HG03520 (cell line): Measurements from ENCODE around the gene VPS13D.
"Not testable (repeated sequence)": the region's sequence is repeated elsewhere in the genome, so short reads cannot be mapped to it uniquely, and the experiment has no call there.

ENCODE experiments used
- ATAC-seq: cut with Tn5 transposase; IDR thresholded peaks from one replicate; pipeline ENCODE4 v1.9.1; 2021; ENCODE audit warnings: mild to moderate bottlenecking, moderate library complexity; ENCODE audit not compliant: unreplicated experiment

VPS13D gene

DNA sequence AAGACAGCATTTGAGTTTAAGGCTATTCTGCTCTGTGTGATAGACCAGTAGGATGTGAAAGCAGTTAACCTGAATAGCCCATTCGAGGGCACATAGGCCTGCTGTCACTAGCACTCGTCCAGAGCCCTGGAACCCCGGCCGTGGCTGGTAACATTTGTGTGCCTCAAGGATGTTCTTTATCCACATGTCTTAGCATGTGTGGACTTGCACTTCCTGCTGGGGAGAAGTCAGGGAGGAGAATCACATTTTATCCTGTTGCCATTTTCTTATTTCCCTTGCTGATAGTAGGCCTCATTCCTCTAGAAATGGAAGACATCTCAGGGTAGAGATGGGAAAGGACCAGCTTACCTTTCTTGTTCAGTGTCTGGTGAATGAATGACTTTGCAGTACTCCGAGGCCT is 54.7 kb downstream of the VPS13D start:
- no peak for ATAC-seq

DNA sequence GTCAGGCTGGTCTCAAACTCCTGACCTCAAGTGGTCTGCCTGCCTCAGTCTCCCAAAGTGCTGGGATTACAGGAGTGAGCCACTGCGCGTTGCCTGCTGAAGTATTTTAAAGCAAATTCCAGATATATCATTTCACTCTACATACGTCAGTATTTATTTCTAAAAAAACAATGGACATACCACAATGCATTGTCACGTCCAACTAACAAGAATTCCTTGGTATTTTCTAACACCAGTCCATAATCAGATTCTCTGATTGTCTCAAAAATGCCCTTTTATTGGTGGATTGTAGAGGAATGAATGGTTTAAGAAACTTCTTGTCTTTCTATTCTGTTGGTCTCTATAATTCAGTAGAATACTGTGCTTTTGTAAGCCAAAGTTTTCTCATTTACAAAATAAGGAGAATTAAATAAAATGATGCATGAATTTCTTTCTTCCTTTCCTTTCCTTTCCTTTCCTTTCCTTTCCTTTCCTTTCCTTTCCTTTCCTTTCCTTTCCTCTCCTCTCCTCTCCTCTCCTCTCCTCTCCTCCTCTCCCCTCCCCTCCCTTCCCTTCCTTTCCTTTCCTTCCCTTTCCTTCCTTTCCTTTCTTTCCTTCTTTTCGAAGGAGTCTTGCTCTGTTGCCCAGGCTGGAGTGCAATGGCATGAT is 55.8 kb downstream of the VPS13D start:
- ATAC-seq = no peak

DNA sequence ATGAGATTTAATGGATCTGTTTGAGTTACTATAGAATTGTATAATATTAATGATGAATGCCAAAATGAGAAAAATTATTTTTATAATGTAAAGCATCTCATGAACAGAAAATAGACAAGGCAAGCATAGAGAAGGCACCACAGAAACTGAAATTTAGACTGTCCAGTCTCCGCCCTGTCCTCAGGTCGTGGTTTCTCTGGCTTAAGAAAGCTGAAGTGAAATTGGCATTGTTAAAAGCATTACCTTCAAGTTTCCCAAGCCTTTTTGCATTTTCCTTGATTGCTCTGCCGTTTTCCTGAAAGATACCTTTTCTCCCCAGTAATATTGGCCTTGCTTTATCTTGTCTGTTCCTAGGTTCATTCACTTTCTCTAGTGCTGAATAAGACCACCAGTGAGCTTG is 58.0 kb downstream of the VPS13D start:
- no peak for ATAC-seq

DNA sequence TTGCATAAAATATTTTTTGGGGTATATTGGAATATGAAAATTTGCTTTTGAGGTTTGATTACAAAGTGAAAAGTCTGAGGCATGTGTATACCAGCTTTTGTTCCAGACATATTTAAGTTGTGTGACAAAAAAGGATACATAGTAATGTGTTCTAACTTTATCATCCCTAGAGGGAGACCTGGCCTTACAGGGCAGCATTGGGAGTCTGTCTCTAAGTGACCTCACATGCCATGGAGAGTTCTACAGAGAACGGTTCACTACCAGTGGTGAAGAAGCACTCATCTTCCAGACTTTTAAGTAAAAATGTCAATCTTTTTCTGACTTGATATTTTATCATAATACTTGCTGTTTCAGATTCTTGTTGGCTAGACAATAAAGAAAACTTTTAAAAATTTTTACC is 61.0 kb downstream of the VPS13D start:
- ATAC-seq = no peak

DNA sequence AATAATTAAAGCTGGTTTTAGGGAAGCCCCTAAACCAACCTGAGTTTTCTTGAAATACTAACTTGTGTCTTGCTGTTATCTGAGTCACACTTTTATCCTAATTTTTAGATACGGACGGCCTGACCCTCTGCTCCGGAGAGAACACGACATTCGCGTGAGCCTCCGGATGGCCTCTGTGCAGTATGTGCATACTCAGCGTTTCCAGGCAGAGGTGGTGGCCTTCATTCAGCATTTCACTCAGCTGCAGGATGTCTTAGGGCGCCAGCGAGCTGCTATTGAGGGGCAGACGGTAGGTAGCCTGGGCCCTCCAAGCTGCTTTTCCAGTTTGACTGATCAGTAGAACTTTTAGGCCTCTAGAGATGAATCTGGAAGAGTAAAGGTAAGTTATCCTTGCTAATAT is 63.6 kb downstream of the VPS13D start:
- ATAC-seq = no peak

DNA sequence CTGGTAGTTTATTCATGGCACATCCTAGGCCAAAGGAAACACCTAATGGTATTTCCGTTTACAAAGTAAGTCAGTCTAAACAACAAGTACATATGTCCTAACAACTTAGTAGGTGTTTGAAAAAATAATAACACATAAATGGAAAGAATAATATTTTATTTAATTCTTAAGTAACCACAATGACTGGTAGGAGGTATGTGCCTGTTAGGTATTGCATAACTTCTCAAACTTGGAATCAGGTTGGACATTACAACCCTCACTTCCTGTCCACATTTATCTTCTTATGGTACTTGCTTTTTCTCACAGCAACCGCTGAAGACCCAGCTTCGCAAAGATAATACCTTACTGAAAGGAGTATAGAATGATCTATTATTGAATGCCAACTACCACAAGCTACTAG is 64.2 kb downstream of the VPS13D start:
- ATAC-seq = no peak

DNA sequence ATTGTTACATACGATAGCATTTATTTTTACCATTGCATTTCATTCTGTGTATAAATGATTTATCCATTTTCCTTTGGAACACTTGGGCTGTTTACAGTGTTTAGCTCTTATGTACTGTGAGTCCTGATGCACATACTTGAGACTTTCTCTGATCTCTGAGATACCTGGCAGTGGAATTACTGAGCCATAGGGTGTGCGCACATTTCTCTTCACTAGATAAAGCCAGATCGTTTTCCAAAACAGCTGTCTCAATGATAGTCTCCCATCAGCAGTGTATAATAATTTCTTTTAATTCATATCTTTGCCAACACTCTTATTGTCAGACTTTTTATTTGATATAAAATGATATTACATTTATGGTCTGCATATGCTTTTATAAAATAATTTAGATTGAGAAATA is 66.2 kb downstream of the VPS13D start:
- no peak for ATAC-seq

DNA sequence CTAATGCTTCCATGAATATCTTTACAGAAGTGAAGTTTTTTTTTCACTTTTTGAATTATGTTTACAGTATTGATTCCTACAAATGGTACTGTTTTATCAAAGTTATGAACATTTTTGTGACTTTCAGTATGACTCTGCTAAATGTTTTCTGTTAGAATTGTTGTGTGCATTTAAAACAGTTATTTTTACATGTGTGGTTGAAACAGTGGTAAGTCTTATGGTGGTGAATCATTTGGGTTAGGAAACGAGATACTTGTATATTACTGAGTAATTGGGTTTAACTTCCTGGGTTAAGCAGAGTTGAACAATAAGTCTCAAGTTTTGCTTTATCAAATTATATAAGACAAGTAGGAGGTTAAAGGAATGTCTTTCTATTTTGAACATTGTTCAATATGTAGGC is 66.8 kb downstream of the VPS13D start:
- ATAC-seq = peak; percentile 71

DNA sequence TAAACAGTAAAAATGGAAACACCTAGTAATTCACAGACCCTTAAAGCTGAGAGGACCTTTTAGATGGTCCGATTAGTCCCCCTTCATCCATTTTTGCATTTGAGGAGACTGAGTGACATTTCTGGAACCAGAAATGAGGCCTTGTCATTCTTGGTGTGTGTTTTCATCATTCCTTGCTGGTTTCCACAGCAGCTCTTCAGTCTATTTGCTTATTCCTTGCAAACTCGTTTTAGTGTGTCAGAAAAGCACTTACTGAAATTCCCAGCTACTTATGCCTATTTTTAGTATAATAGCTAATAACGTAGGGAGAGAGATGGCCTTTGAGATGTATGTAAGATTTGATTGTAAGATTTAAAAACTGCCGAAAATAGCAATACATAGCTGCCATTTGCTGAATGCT is 70.9 kb downstream of the VPS13D start:
- ATAC-seq = no peak

DNA sequence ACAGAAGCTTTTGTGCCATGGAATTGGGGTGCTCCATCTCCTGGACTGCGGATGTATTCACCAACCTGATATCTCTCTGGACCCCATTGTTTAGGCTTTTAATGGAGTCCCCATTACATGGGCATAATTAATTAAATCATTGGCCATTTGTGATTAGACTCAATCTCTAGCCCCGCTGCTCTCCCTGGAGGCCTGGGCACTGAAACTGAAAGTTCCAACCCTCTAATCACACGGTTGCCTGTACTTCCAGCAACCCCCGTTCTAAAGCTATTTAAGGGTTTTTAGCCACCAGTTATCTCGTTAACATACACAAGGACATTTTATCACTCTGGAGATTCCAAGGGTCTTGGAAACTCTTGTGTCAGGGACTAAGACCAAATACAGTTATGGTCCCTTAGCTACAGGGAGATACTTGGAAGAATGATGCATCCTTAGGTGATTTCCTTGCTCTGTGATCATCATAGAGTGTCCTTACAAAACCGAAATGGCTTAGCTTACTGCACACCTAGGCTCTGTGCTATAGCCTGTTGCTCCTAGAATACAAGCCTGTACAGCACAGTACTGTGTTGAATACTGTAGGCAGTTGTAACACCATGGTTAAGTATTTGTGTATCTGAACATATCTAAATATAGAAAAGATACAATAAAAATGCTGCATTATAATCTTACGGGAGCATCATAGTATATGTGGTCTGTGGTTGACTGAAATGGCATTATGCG is 71.8 kb downstream of the VPS13D start:
- ATAC-seq = no peak

DNA sequence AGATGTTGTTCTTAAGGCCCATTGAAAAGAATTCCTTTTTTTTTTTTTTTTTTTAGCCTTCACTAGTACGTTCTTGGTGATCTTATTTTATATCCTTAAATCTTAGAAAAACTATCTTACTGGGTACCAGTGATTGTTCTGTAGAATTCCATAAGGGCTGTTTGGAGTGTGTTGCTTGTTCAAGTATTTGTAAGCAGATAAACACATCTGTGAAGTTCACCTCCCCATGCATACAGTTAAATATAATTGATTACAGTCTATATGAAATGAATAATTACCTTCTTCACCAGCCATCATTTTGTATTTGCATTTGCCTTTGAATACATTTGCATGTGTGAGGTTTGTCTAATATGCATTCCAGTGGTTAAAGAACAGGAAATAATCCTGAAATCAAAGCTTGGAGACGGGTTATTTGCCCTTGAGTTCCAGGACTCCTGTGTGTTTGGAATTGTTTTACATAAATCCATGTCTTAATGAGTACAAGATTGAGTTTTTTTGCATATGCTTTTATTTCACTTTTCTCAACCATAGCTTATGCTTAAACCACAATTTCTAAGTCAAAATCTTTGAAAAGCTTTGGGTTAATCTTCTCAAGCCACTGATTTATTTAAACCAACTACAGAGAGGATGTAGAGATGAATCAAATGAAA is 73.1 kb downstream of the VPS13D start:
- ATAC-seq = no peak

DNA sequence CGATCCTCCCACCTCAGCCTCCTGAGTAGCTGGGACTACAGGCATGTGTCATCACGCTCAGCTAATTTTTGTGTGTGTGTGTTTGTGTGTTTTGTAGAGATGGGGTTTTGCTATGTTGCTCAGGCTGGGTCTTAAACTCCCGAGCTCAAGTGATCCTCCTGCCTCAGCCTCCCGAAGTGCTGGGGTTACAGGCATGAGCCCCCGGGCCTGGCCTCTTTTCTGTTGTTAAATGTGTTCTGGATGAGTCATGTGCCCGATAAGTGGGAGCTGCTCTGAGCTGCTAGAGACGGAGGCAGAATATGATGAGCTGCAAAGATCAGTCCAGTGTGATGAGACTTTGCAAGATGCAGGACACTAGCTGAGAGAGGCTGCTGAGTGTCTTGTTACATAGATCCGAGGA is 75.5 kb downstream of the VPS13D start:
- no peak for ATAC-seq

DNA sequence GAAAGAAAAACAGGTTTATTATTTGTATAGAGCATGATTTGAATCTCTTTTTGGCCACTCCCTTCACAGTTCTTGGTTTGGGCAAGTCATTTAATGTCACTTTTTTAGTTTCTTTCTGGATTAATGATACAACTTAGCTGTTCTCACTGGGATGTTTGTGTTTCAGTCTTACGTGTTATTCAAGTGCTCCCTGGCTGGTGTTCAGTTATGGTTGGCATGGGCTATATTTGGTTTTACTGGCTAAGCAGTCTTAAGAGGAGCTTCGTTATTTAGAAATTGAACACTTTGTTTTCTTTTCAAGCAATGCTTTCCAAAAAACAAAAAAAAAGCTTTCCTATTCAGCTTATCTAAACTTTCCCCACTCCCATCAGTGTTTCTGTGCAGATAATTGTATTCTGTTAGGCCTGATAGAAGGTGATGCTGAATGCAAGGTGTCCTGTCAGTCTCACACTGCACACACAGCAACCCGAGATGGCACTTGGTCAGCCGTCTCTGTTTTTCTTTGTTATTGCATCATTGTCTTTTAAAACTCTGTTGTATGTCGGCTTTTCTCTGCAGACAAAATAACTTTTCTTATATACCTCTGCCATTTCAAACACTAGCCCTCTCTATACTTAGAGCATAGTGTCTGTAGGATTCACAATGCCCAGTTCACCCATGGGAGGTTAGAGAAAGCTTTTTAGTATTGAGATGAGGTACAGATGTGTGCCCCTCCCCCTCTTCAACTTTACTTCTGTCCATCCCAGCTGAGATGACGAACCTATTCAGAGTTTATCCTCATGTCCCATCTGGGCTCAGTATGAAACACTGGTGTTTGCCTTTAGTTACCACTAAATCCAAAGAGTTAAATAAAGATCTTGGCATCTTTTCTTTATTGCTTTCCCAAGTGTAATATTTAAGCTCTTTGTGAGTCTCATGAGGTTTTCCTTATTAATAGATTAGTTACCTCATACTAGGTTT is 80.2 kb downstream of the VPS13D start:
- no peak for ATAC-seq

DNA sequence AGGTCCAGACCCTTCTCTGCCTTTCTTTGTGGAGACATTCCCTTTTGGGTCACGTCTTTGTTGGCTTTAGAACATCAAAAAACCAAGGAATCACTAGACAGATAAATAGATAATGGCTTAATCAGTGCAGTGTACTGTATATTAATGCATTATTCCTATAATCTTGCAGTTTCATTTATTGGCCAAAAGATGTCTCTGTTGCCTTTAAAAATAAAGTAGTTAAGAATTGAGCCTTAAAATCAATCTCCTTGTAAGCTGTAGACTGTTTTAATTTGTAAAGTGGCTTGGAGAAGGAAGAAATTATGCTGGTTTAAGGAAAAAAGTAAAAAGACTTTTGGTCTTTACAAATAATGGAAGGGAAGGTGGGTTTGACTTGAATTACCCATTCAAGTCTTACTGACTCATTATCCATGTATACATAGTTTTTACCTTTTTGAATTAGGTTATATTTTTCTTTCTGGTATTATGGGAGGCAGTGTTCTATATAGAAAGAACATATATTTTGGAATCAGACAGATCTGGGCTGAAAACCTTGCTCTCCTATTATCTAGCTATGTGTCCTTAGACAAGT is 84.6 kb downstream of the VPS13D start:
- no peak for ATAC-seq

DNA sequence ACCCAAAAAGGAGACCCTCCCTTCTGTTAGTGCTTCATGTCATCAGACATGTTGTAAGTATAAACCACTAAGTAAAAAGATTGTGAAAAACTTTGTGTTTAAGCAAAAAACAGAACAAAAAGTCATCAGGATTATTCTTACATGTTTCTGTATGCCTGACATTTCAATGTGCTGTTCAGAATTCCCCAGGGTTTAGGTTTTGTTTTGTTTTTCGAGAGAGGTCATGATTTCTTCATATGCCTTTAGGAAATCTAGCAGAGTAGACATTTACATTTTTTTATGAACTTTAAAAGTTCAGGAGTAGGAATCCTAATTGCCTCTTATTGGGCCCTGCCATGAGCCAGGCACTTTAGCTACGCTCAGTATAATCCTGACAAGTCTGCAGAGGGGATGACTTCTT is 85.3 kb downstream of the VPS13D start:
- ATAC-seq = no peak

DNA sequence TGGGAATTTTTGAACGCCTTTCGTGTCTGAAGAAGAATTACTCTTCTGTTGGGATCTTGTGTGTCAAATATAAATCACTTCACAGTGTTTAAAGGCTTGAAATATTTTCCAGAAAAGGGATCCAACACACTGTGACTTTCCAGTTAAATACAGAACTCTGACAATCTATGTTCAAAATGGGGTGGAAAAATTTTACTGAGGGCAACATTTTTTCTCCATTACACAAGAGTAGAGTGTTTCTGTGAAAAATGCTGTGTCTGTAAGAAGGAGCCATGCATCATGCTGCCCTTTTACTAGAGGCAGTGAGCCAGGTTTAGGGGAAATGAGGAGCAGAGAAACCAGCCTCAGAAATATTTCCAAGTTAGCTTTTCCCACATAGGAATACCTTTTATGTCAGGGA is 86.5 kb downstream of the VPS13D start:
- no peak for ATAC-seq

DNA sequence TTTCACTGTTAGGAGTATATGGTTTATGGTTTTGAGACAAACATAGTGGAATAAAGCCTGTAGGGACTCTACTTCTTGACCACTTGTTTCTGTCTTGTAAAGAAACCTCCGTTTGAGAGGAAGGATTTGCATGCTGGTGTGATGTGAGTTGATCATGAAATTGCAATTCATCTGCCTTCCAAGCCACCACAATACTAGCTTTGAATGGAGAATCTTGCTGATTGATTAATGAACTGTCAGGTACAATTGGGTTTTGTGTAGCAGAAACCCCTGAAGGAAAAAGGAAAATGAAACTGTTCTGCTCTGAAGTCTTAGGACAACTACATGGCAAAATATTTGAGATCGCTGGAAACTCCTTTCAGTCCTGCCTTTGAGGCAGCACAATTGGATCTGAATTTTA is 90.7 kb downstream of the VPS13D start:
- no peak for ATAC-seq

DNA sequence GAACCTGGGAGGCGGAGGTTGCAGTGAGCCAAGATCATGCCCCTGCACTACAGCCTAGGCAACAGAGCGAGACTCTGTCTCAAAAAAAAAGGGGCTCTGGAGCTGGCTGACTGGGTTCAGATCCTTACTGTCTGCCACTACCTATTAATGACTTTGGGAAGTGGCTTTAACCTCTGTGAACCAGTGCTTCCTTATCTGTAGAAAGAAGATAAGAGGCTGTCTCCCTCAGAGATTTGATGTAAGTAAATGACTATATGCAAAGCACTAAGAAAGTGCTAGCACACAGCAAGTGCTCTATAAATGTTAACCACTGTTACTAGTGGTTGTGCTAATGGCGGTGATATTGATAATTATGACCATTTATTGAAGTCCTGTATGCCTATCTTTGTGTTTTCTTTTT is 94.6 kb downstream of the VPS13D start:
- ATAC-seq = no peak

DNA sequence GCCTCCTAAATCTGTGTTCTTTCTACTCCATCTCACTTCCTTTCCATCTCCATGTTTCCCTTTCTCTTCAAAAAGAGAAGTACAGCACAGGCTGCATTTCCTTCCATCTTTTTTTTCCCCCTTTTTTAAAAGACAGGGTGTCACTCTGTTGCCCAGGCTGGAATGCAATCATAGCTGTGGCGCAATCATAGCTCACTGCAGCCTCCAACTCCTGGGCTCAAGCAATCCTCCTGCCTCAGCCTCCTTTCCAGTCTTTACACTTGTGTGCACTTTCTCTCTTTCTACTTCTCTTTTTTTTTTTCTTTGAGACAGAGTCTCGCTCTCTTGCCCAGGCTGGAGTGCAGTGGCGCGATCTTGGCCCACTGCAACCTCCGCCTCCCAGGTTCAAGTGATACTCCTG is 95.1 kb downstream of the VPS13D start:
- ATAC-seq = not testable (repeated sequence)

DNA sequence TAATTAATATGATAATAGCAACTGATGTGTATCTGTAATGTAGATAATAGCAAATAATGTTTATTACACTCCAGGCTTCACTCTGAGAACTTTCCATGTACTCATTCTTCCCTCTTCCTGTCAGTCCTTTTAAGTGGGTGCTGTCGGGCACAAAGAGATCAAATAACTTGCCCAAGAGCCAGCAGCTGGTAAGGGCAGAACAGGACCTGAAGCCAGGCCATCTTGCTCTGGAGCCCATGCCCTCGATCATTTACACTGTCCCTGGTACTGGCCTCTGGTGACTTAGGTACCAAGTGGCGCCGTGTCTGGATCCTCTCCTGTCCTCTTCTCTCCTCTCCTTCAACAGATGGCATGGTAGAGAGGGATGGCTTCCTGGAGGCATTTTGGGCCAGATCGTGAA is 97.2 kb downstream of the VPS13D start:
- no peak for ATAC-seq

DNA sequence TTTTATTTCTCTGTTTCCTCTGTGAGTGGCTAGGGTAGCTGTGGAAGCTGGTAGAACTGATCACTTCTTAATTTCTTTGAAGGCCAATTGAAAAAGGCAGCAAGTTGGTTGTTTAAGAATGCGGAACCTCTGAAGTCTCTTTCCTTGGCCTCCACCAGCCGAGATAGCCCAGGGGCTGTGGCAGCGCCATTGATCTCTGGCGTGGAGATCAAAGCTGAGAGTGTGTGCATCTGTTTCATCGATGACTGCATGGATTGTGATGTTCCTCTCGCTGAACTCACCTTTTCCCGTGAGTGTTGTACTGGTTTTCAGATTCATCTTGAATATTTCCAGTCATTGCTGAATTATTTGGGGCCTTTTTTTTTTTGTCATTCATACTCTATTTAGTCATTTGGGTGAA is 97.7 kb downstream of the VPS13D start:
- ATAC-seq = no peak
